Measurements from ENCODE around the gene BATF. TPM values are rescaled to one million over a fixed set of nuclear protein-coding genes. Genes with fewer than 3 reads are reported as not detected.

Gene BATF
- total RNA-seq, 2 donors from 2014 or later: 3.7 to 9.5 TPM

DNA sequence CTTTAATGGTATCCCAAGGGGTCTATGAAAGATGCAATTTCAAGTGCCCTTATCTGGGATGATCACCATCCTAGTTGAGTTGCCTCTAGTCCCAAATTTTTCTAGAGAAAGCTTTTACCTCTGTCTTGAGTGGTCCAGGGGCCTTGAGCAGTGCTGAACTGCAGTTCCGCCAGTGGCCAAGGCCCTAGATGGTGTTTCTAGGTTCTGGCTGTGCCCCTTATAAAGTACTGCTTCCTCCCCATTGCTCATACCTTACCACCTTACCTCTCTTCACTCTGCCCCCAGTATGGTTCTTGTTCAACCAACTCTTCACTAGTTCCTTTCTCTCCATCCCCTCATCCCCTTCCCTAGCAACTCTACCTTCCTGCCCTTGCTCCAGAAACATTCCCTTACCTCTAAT is 3.7 kb downstream of the BATF start:
- Histone ChIP-seq H3K27ac (no peak overlapping the region), H3K27me3 (replicated peaks; ENCODE audit: insufficient read depth) (no peaks in the 10 kb centered on the region), H3K4me3 (no peak overlapping the region), H3K36me3 (no peaks in the 10 kb centered on the region), H3K4me1 (ENCODE audit: control insufficient read depth in 1 of 2, low read depth in 2 of 2) (no peaks in the 10 kb centered on the region), H3K9me3 (no peaks in the 10 kb centered on the region)
- TF ChIP-seq, protein P1, sequence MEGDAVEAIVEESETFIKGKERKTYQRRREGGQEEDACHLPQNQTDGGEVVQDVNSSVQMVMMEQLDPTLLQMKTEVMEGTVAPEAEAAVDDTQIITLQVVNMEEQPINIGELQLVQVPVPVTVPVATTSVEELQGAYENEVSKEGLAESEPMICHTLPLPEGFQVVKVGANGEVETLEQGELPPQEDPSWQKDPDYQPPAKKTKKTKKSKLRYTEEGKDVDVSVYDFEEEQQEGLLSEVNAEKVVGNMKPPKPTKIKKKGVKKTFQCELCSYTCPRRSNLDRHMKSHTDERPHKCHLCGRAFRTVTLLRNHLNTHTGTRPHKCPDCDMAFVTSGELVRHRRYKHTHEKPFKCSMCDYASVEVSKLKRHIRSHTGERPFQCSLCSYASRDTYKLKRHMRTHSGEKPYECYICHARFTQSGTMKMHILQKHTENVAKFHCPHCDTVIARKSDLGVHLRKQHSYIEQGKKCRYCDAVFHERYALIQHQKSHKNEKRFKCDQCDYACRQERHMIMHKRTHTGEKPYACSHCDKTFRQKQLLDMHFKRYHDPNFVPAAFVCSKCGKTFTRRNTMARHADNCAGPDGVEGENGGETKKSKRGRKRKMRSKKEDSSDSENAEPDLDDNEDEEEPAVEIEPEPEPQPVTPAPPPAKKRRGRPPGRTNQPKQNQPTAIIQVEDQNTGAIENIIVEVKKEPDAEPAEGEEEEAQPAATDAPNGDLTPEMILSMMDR (IDR thresholded peaks at IDR 0.05): no peak
- DNase-seq (ENCODE audit: low spot score) (no peak), ATAC-seq (ENCODE audit: insufficient number of reproducible peaks, low FRiP score, low read depth) (no peak)

DNA sequence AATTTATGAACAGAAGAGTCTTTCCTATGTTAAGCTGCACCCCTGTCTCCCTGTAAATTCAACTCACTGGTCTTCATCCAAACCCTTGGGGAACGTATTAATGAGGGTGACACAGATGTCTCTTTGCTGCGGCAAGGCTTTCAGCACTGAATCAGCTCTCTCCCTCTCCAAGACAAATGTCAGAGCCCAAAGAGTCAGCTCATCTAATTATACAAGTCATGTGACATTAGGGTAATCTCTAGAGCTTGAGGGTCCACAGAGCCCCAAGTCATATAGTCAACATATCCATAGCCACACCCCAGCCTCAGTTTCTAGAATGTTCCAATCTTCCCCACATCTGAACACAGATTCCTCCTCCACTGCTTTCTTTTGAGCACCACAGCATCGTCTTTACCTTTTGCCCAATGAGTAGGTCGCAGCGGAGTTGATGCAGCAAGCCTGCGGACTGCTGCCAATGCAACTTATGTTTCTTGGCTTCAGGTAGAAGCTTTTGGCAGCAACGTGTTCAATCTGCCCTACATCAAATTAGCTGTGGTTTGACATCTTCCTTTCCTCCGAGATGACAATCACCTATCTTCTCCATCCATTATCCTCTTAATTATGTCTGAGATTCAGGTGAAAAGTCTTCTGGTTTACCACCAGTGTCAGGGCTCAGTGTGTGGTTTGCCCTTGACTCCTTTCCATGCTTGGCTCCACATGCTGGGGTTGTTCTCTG is 5.3 kb downstream of the BATF start:
- DNase-seq (ENCODE audit: low spot score) (no peak), ATAC-seq (ENCODE audit: insufficient number of reproducible peaks, low FRiP score, low read depth) (no peak)
- Histone ChIP-seq H3K4me3 (no peak overlapping the region), H3K27ac (no peak overlapping the region), H3K9me3 (no peaks in the 10 kb centered on the region), H3K36me3 (no peaks in the 10 kb centered on the region), H3K4me1 (ENCODE audit: control insufficient read depth in 1 of 2, low read depth in 2 of 2) (no peaks in the 10 kb centered on the region), H3K27me3 (replicated peaks; ENCODE audit: insufficient read depth) (no peaks in the 10 kb centered on the region)
- TF ChIP-seq, protein P1 (IDR thresholded peaks at IDR 0.05): no peak

- Histone ChIP-seq H3K27me3 (replicated peaks; ENCODE audit: insufficient read depth) (no peaks in the 10 kb centered on the region), H3K4me3 (no peak overlapping the region), H3K9me3 (no peaks in the 10 kb centered on the region), H3K36me3 (no peaks in the 10 kb centered on the region), H3K4me1 (ENCODE audit: control insufficient read depth in 1 of 2, low read depth in 2 of 2) (no peaks in the 10 kb centered on the region), H3K27ac (no peak overlapping the region)
- ATAC-seq (ENCODE audit: insufficient number of reproducible peaks, low FRiP score, low read depth) (no peak), DNase-seq (ENCODE audit: low spot score) (no peak)
- TF ChIP-seq, protein P1 (IDR thresholded peaks at IDR 0.05): no peak
These were observed 9.0 kb downstream of the BATF start for GRCh38 chr14:75531256-75531655.

DNA sequence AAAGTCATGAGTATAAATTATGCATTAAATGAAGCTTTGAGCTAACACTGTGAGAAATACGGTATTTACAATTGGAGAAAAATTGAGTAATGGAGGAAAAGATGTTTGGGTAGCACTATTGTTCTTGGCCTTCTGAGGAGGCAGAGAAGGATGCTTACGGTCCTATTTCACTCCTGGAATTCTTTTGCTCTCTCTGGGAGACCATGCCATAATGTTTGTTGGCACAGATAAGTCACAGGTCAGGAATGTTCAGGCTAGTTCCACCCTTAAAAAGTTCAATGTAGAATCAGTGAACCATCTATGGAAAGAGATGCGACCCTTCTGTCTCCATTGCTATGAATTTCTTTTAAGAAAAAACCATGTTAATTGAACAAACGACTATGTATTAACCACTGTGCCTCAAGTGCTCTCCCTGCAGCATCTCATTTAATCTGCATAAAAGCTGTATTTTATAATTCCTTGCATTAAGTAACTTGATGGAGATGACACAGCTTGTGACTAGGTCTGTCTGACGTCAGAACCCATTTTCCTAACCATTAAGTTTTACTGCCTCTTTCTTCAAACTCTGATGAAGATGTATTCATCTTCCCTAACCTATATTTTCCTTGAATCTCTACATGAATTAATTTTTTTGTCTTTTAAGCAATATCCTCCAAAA is 9.5 kb downstream of the BATF start:
- Histone ChIP-seq H3K4me3 (no peak overlapping the region), H3K27me3 (replicated peaks; ENCODE audit: insufficient read depth) (no peaks in the 10 kb centered on the region), H3K36me3 (no peaks in the 10 kb centered on the region), H3K27ac (no peak overlapping the region), H3K9me3 (no peaks in the 10 kb centered on the region), H3K4me1 (ENCODE audit: control insufficient read depth in 1 of 2, low read depth in 2 of 2) (no peaks in the 10 kb centered on the region)
- no peak for ATAC-seq (ENCODE audit: insufficient number of reproducible peaks, low FRiP score, low read depth)
- no peak for DNase-seq (ENCODE audit: low spot score)
- TF ChIP-seq, protein P1 (IDR thresholded peaks at IDR 0.05): no peak

- no peaks in the 10 kb centered on the region for H3K27me3 ChIP-seq (replicated peaks; ENCODE audit: insufficient read depth)
- H3K4me1 ChIP-seq (ENCODE audit: control insufficient read depth in 1 of 2, low read depth in 2 of 2): no peaks in the 10 kb centered on the region
- H3K9me3 ChIP-seq: no peaks in the 10 kb centered on the region
- H3K27ac ChIP-seq: no peak overlapping the region
- no peaks in the 10 kb centered on the region for H3K36me3 ChIP-seq
- no peak for DNase-seq (ENCODE audit: low spot score)
- no peak overlapping the region for H3K4me3 ChIP-seq
- TF ChIP-seq, protein P1 (IDR thresholded peaks at IDR 0.05): no peak
- ATAC-seq (ENCODE audit: insufficient number of reproducible peaks, low FRiP score, low read depth): no peak
These were observed 11.7 kb downstream of the BATF start for GRCh38 chr14:75533791-75534555.

Data from thoracic aorta (tissue), 2 donors.